Endothelial cell of umbilical vein (primary cell): ENCODE results near the gene TMEM62.

Experiments
- CTCF ChIP-seq, 2 donors: IDR thresholded peaks; 1 replicate in 1 of 2; 2 replicates in 1 of 2; pipeline ENCODE4 v1.5.1; 2011; ENCODE audit warnings: low read length in 2 of 2, mild to moderate bottlenecking in 2 of 2, moderate library complexity in 2 of 2, control low read depth in 1 of 2, inconsistent platforms in 1 of 2, low read depth in 1 of 2; ENCODE audit not compliant: insufficient read depth in 1 of 2; ENCODE audit errors: extremely low read depth in 1 of 2
- EZH2 ChIP-seq: IDR thresholded peaks from 2 replicates; pipeline ENCODE4 v1.6.1; 2012; ENCODE audit warnings: borderline replicate concordance, low read depth, mild to moderate bottlenecking, moderate library complexity, low read length, inconsistent platforms; ENCODE audit not compliant: severe bottlenecking
- MAX ChIP-seq: IDR thresholded peaks from 2 replicates; pipeline ENCODE4 v1.6.1; 2011; ENCODE audit not compliant: insufficient read depth, insufficient read length

GRCh38 chr15:43214169-43214568 is 80.8 kb downstream of the TMEM62 start:
- no peak for TF ChIP-seq CTCF (IDR thresholded peaks at IDR 0.05; ENCODE audit: extremely low read depth in 1 of 2, insufficient read depth in 1 of 2, low read depth in 1 of 2, low read length in 2 of 2)
- no peak for TF ChIP-seq MAX
- no peak for TF ChIP-seq EZH2
